Uterus (tissue), 4 donors: ENCODE measurements around the gene MRPL24. TPM values are rescaled to one million over a fixed set of nuclear protein-coding genes. Genes with fewer than 3 reads are reported as not detected.
A peak's percentile ranks its signal among the peaks of the same experiment; 100 is the strongest.

Source experiments
- DNase-seq, 2 donors: peaks; one replicate each; pipeline ENCODE4 v3.0.0-alpha.2; 2019 to 2020
- H3K27ac ChIP-seq, 2 donors: fragments of 200-600 bp; sonication (generic); 1 replicate in 1 of 2; 2 replicates in 1 of 2; pipeline ENCODE4 v1.5.1; 2016 to 2018
- H3K27me3 ChIP-seq, 2 donors: fragments of 200-600 bp; sonication (generic); one replicate each; pipeline ENCODE4 v1.5.1; 2018 to 2019; ENCODE audit warnings: control low read depth in 1 of 2
- H3K36me3 ChIP-seq, 2 donors: fragments of 200-600 bp; sonication (generic); one replicate each; pipeline ENCODE4 v1.5.1; 2019; ENCODE audit warnings: control low read depth in 1 of 2
- H3K4me1 ChIP-seq, 2 donors: fragments of 200-600 bp; sonication (generic); one replicate each; pipeline ENCODE4 v1.5.1; 2018 to 2019; ENCODE audit warnings: control low read depth in 1 of 2
- H3K4me3 ChIP-seq, 2 donors: fragments of 200-600 bp; sonication (generic); 1 replicate in 1 of 2; 2 replicates in 1 of 2; pipeline ENCODE4 v1.5.1; 2018 to 2019; ENCODE audit warnings: mild to moderate bottlenecking in 1 of 2
- H3K9me3 ChIP-seq, 2 donors: fragments of 200-600 bp; sonication (generic); one replicate each; pipeline ENCODE4 v1.5.1; 2019; ENCODE audit warnings: control low read depth in 1 of 2
- CTCF ChIP-seq, 4 experiments: fragments of 200-600 bp in 2 of 4; fragments of 450-650 bp in 2 of 4; sonication (generic) in 2 of 4; IDR thresholded peaks; one replicate each; pipeline ENCODE4 v1.5.1; 2016 to 2019; ENCODE audit warnings: antibody characterized with exemption in 4 of 4, mild to moderate bottlenecking in 2 of 4, moderate library complexity in 1 of 4
- POLR2A ChIP-seq, 2 donors: fragments of 450-650 bp; IDR thresholded peaks; one replicate each; pipeline ENCODE4 v1.6.1; 2016; ENCODE audit warnings: antibody characterized with exemption in 2 of 2, mild to moderate bottlenecking in 1 of 2, moderate library complexity in 1 of 2
- intact Hi-C: fragments of 100-400 bp; cut with DNase I; formaldehyde crosslinking; loops from one replicate; pipeline ENCODE4 v1.15.1; 2023; ENCODE audit warnings: low total_unique reads
- total RNA-seq, 4 donors: library from RNA; depleted of rRNA in 3 of 4; stranded (reverse); fragments of >200 nt in 3 of 4; gene quantifications; one replicate each; pipeline versions ENCODE4 v1.1.0 to v1.2.4, GENCODE V29; 2014 to 2023
- donor health status: DM: yes; HTN: yes; CAD: no.

Gene MRPL24
- total RNA-seq, 4 donors from 2014 or later: 8.2 to 58.5 (median 23.8) TPM

DNA sequence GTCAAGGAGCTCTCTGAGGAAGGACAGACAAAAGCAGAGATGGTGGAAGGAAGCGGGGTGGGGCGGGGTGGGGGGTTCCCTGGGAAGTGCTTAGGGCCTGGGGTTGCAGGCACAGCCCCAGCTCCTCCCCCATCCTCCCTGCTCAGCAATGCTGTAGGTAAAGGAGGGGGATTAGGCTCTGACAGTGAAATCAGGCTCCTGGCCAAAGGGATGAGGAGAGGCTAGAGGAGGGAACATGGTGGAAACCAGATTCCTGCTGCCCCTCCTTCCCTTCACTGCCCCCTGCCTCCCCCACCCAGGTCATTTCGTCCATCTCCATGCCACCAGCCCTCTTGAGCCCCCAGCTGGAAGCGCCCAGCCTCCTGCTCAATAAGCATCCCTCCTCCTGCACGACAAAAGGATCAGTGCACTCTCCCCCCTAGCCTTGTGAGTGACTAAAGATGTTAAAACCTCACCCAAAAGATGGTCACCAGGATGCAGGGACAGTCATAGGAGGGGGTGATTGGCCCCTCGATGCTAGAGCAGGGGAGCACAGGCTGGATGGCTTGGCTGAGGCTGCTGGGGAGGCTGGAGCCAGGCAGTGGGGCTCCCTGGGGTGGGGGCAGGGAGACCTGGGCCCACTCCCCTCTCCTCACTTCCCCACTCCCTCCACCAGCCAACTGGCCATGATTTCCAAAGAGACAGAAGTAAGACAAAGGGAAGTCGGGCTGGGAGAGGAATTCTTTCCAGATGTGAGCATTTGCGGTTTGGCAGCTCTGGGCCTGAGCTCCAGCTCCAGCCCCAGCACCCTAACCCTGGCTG lies 33.3 kb downstream of the MRPL24 start:
- Histone ChIP-seq H3K27me3 (no peaks in the 10 kb centered on the region), H3K36me3 (no peaks in the 10 kb centered on the region), H3K9me3 (no peaks in the 10 kb centered on the region), H3K27ac (peak overlapping the region; percentile 92), H3K4me1 (peaks cover 0 to 34% of the 10 kb centered on the region in 2 donors), H3K4me3 (no peak overlapping the region)
- TF ChIP-seq POLR2A (IDR thresholded peaks at IDR 0.05) (no peak), CTCF (IDR thresholded peaks at IDR 0.05) (no peak)
- peak; percentile 40 to 47 for DNase-seq
- intact Hi-C loops: no loop called here

GRCh38 chr1:156706657-156707416 lies 34.1 kb downstream of the MRPL24 start:
- peak overlapping the region; percentile 40 to 43 for H3K4me3 ChIP-seq
- no peaks in the 10 kb centered on the region for H3K36me3 ChIP-seq
- no peak for TF ChIP-seq POLR2A (IDR thresholded peaks at IDR 0.05)
- no peak for TF ChIP-seq CTCF (IDR thresholded peaks at IDR 0.05)
- intact Hi-C loops: no loop called here
- DNase-seq: peak; percentile 77 to 85
- peaks cover 0 to 33% of the 10 kb centered on the region in 2 donors for H3K4me1 ChIP-seq
- no peaks in the 10 kb centered on the region for H3K9me3 ChIP-seq
- no peaks in the 10 kb centered on the region for H3K27me3 ChIP-seq
- H3K27ac ChIP-seq: peak overlapping the region; percentile 92

DNA sequence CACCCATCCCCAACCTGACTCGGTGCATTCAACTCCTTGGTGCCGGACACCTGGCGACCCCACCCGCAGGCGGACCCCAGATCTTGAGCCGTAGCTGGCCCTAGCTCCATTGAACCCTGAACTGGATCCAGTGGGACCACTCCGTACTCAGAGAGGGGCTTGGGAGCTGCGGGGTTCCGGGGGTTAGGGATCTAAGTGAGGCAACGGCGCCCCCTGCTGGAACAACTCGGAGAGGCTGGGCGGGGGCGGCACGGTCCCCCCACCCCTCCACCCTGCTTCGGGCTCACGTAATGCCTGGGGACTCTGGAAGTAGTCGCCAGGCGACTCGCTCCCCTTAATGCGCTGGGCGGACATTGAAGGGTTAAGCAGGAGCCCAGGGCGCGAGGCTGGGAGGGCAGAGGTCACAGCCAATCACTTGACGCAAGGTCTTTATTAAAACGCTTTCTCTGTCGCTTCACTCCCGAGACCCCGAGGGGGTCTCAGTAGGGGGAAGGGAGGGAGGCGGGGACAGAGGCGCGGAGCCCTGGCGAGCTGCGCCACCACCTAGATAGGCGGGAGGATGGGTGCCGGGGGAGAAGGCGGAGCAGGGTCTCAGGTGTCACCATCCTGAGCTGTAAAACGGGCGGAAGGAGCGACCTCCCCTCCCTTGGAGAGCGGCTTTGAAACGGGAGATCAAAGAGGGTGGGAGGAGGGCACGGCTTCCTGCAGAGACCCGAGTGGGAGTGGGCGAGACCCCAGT lies 34.8 kb downstream of the MRPL24 start:
- TF ChIP-seq CTCF (IDR thresholded peaks at IDR 0.05) (peak; percentile 67 to 83 (median 80)), POLR2A (IDR thresholded peaks at IDR 0.05) (no peak)
- Histone ChIP-seq H3K27ac (peak overlapping the region; percentile 92), H3K36me3 (no peaks in the 10 kb centered on the region), H3K9me3 (no peaks in the 10 kb centered on the region), H3K4me3 (peak overlapping the region; percentile 40 to 43), H3K4me1 (peaks cover 0 to 26% of the 10 kb centered on the region in 2 donors), H3K27me3 (no peaks in the 10 kb centered on the region)
- intact Hi-C loops: no loop called here
- peak; percentile 77 to 81 for DNase-seq

DNA sequence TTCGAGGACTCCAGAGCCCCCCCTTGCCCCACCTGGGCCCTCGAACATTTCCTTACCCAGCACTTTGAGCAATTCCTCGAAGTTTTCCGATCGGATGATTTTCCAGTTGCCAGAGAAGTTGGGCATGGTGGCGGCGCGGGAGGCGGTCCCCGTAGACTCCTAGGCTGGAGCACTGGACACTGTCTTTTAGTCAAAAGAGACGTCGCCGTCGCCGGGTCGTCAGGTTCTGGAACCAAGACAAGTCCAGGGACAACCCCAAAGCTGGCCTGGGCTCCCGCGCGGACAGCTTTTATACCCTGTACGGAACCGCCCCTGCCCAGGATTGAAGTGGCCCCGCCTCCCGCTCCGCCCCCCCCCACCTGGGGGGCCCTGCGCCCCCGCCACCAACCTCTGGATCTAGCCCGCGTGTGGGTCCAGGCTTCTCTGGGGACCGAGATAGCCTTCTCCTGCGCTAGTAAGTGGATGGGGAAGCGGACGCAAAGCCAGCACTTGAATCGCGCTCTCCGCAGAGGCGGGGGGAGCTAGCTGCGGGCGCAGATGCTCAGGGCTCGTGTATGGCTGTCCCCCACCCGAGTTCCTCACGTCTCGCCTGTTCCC lies 35.5 kb downstream of the MRPL24 start, which contains the start of gene CRABP2:
TSS of gene CRABP2 (minus strand) at position 263 of the 597 bp plus-strand sequence. CDS start at position 126, 137 bp downstream.
- H3K36me3 ChIP-seq: no peaks in the 10 kb centered on the region
- H3K9me3 ChIP-seq: no peaks in the 10 kb centered on the region
- H3K27me3 ChIP-seq: no peaks in the 10 kb centered on the region
- peaks cover 0 to 19% of the 10 kb centered on the region in 2 donors for H3K4me1 ChIP-seq
- peak within 1 kb of the TSS; percentile 92 for H3K27ac ChIP-seq
- DNase-seq: peak; percentile 42 to 51
- intact Hi-C loops: no loop called here
- no peak for TF ChIP-seq POLR2A (IDR thresholded peaks at IDR 0.05)
- no peak for TF ChIP-seq CTCF (IDR thresholded peaks at IDR 0.05)
- H3K4me3 ChIP-seq: peak within 1 kb of the TSS; percentile 40 to 43
